SK-N-SH (cell line): ENCODE measurements around the gene EN2. TPM values are rescaled to one million over a fixed set of nuclear protein-coding genes. Genes with fewer than 3 reads are reported as not detected.

ENCODE experiments used
- CTCF ChIA-PET: fragments of 300-600, 350-600 bp; formaldehyde crosslinking; extraction: SDS; loops from one replicate; lab custom pipeline; 2021; lab: Yijun Ruan, JAX
- POLR2A ChIA-PET: fragments of 350-600 bp; sonication (Branson Sonifier 250); formaldehyde crosslinking; extraction: SDS; loops from one replicate; lab custom pipeline; 2020; ENCODE audit warnings: antibody characterized with exemption, inconsistent platforms; lab: Yijun Ruan, JAX
- DNase-seq: peaks from one replicate; pipeline ENCODE4 v3.0.0; 2012
- H2AFZ ChIP-seq: fragments of 200-600 bp; sonication (generic); 2 replicates; pipeline ENCODE4 v1.8.1; 2016; ENCODE audit warnings: antibody characterized with exemption, mild to moderate bottlenecking, low read depth
- H3F3A ChIP-seq: fragments of 200-600 bp; sonication (generic); replicated peaks from 2 replicates; pipeline ENCODE3; 2016; ENCODE audit warnings: antibody characterized with exemption, mild to moderate bottlenecking; ENCODE audit not compliant: insufficient read depth
- H3K27ac ChIP-seq, 2 experiments: fragments of 200-500 bp in 1 of 2; fragments of 200-600 bp in 1 of 2; sonication (Bioruptor generic) in 1 of 2; sonication (generic), shearing (Covaris generic) in 1 of 2; 2 replicates each; pipeline versions ENCODE4 v1.5.1 to v1.6.1; 2014 to 2016; ENCODE audit warnings: low read depth in 2 of 2, inconsistent platforms in 1 of 2, low read length in 1 of 2, mild to moderate bottlenecking in 1 of 2, mixed read lengths in 1 of 2
- H3K27me3 ChIP-seq: fragments of 200-600 bp; sonication (generic), shearing (Covaris generic); 2 replicates; pipeline ENCODE4 v1.6.1; 2016; ENCODE audit warnings: mixed run types; ENCODE audit not compliant: insufficient read depth
- H3K36me3 ChIP-seq, 2 experiments: fragments of 200-500 bp in 1 of 2; fragments of 200-600 bp in 1 of 2; sonication (Bioruptor generic) in 1 of 2; sonication (generic) in 1 of 2; replicated peaks in 1 of 2; 2 replicates each; pipeline versions ENCODE3 to v1.5.1; 2014 to 2016; ENCODE audit warnings: low read length in 1 of 2, mild to moderate bottlenecking in 1 of 2; ENCODE audit not compliant: insufficient read depth in 2 of 2, control insufficient read depth in 1 of 2
- H3K4me1 ChIP-seq, 2 experiments: fragments of 200-500 bp in 1 of 2; fragments of 200-600 bp in 1 of 2; sonication (Bioruptor generic) in 1 of 2; sonication (generic), shearing (Covaris generic) in 1 of 2; 2 replicates each; pipeline versions ENCODE4 v1.5.1 to v1.6.1; 2014 to 2016; ENCODE audit warnings: low read depth in 1 of 2, low read length in 1 of 2, mixed run types in 1 of 2; ENCODE audit not compliant: insufficient read depth in 2 of 2, control insufficient read depth in 1 of 2
- H3K4me2 ChIP-seq: fragments of 200-600 bp; sonication (generic), shearing (Covaris generic); 2 replicates; pipeline ENCODE4 v1.6.1; 2017; ENCODE audit warnings: mixed run types
- H3K4me3 ChIP-seq, 2 experiments: fragments of 200-500 bp in 1 of 2; fragments of 200-600 bp in 1 of 2; sonication (Bioruptor generic) in 1 of 2; sonication (generic), shearing (Covaris generic) in 1 of 2; 2 replicates each; pipeline versions ENCODE4 v1.5.1 to v1.8.1; 2014 to 2016; ENCODE audit warnings: low read depth in 2 of 2, inconsistent platforms in 1 of 2, low read length in 1 of 2, mild to moderate bottlenecking in 1 of 2, mixed read lengths in 1 of 2, moderate library complexity in 1 of 2
- H3K79me2 ChIP-seq: fragments of 200-600 bp; sonication (generic); 2 replicates; pipeline ENCODE4 v1.8.1; 2017; ENCODE audit warnings: mild to moderate bottlenecking; ENCODE audit not compliant: insufficient read depth
- H3K9ac ChIP-seq: fragments of 200-600 bp; sonication (generic); 2 replicates; pipeline ENCODE4 v1.6.1; 2017; ENCODE audit warnings: mixed run types
- H3K9me2 ChIP-seq: fragments of 200-600 bp; sonication (generic); 2 replicates; pipeline ENCODE4 v1.6.1; 2017; ENCODE audit warnings: mixed run types
- H3K9me3 ChIP-seq: fragments of 200-600 bp; sonication (generic); 2 replicates; pipeline ENCODE4 v1.6.1; 2017; ENCODE audit warnings: mixed run types, mild to moderate bottlenecking, moderate library complexity
- H4K20me1 ChIP-seq: fragments of 200-600 bp; sonication (generic); 2 replicates; pipeline ENCODE4 v1.6.1; 2017; ENCODE audit warnings: mild to moderate bottlenecking, mixed run types; ENCODE audit not compliant: insufficient read depth
- CHD2 ChIP-seq: fragments of 150-350 bp; IDR thresholded peaks from 2 replicates; pipeline ENCODE4 v1.6.1; 2018; ENCODE audit warnings: low read length; ENCODE audit not compliant: partially characterized antibody
- ELF1 ChIP-seq: IDR thresholded peaks from 2 replicates; pipeline ENCODE4 v1.4.0; 2012
- EP300 ChIP-seq, 2 experiments: IDR thresholded peaks; 2 replicates each; pipeline versions ENCODE4 v1.4.0 to v1.6.1; 2012; ENCODE audit warnings: borderline replicate concordance in 1 of 2, low read depth in 1 of 2, low read length in 1 of 2
- EZH2phosphoT487 ChIP-seq: fragments of 200-600 bp; sonication (generic); IDR thresholded peaks from 2 replicates; pipeline ENCODE4 v1.6.1; 2017; ENCODE audit warnings: low read depth, mixed run types, mild to moderate bottlenecking, antibody characterized with exemption, moderate library complexity, borderline replicate concordance
- FOXJ3 ChIP-seq: sonication (generic); formaldehyde crosslinking; IDR thresholded peaks from 2 replicates; pipeline ENCODE4 v1.5.1; 2020; ENCODE audit warnings: mild to moderate bottlenecking, missing genetic modification reagents
- FOXM1 ChIP-seq: IDR thresholded peaks from 2 replicates; pipeline ENCODE4 v1.4.0; 2012; ENCODE audit warnings: low read depth, mild to moderate bottlenecking
- GABPA ChIP-seq: IDR thresholded peaks from 2 replicates; pipeline ENCODE4 v1.4.0; 2012; ENCODE audit warnings: low read depth, mild to moderate bottlenecking
- GATA2 ChIP-seq: sonication (generic); formaldehyde crosslinking; IDR thresholded peaks from 2 replicates; pipeline ENCODE4 v1.5.0; 2020; ENCODE audit warnings: mild to moderate bottlenecking, missing genetic modification reagents
- JUND ChIP-seq: IDR thresholded peaks from 2 replicates; pipeline ENCODE4 v1.4.0; 2012
- MXI1 ChIP-seq: IDR thresholded peaks from 2 replicates; pipeline ENCODE4 v1.6.1; 2012; ENCODE audit warnings: mild to moderate bottlenecking, low read depth, low read length, improper control_type of control experiment
- RCOR1 ChIP-seq: fragments of 150-350 bp; IDR thresholded peaks from 2 replicates; pipeline ENCODE4 v1.6.1; 2017; ENCODE audit warnings: antibody characterized with exemption, low read length
- TCF12 ChIP-seq: IDR thresholded peaks from 2 replicates; pipeline ENCODE4 v1.4.0; 2012
- YY1 ChIP-seq: IDR thresholded peaks from 2 replicates; pipeline ENCODE4 v1.4.0; 2012; ENCODE audit warnings: low read depth, mild to moderate bottlenecking
- WGBS: methylation state at CpG from one replicate; pipeline ENCODE4 v1.1.6; 2017; ENCODE audit warnings: low lambda C conversion rate; 5-methylcytosine and 5-hydroxymethylcytosine counted together
- polyA plus RNA-seq, 3 experiments: library from polyadenylated mRNA; depleted of rRNA; stranded (reverse); fragments of >200 nt; gene quantifications; 2 replicates each; pipeline ENCODE4 v1.2.3, GENCODE V29; 2012
- TF ChIP-seq, protein P1 (sequence below): fragments of 150-350 bp; IDR thresholded peaks from 2 replicates; pipeline ENCODE4 v1.6.1; 2016; ENCODE audit warnings: mild to moderate bottlenecking, low read depth, low read length

The EN2 gene
- polyA plus RNA-seq, 1 of the 3 experiments (the other 2 are of a cell fraction): 0.02 TPM

- TF ChIP-seq JUND: no peak
- POLR2A ChIA-PET: no interaction called here
- no peak overlapping the region for H3K9ac ChIP-seq
These were observed 6.1 kb upstream of the EN2 start for GRCh38 chr7:155451840-155452239.

GRCh38 chr7:155452505-155453295 is 5.2 kb upstream of the EN2 start:
- Histone ChIP-seq H3K9me3 (no peaks in the 10 kb centered on the region), H3K4me2 (no peak overlapping the region), H3K27me3 (peaks cover 97% of the 10 kb centered on the region), H3K4me3 (no peak overlapping the region), H3K79me2 (no peaks in the 10 kb centered on the region), H3K27ac (no peak overlapping the region), H3K36me3 (no peaks in the 10 kb centered on the region), H4K20me1 (peaks cover 24% of the 10 kb centered on the region), H2AFZ (no peak overlapping the region), H3K9ac (no peak overlapping the region), H3F3A (no peaks in the 10 kb centered on the region), H3K4me1 (peaks cover 8% of the 10 kb centered on the region in 2 experiments; a peak in 2 of 4 replicates), H3K9me2 (no peaks in the 10 kb centered on the region)
- ChIA-PET CTCF (interaction anchor here (0.7 to 1.3 kb wide), 3 partner anchors 9 to 16 kb away, joined by 3 read pairs; no protein-coding TSS in a partner anchor), POLR2A (no interaction called here)
- TF ChIP-seq EZH2phosphoT487: peak; percentile 50; the same call in 1 of the 2 replicates
- TF ChIP-seq FOXM1: no peak
- DNase-seq: no peak
- WGBS: 12% methylated on average over 5 of the region's 5 CpGs

More at GRCh38 chr7:155451840-155452239, 6.1 kb upstream of the EN2 start:
- H3K36me3 ChIP-seq: no peaks in the 10 kb centered on the region
- H3K4me2 ChIP-seq: no peak overlapping the region
- H4K20me1 ChIP-seq: peaks cover 24% of the 10 kb centered on the region
- no peaks in the 10 kb centered on the region for H3K79me2 ChIP-seq
- CTCF ChIA-PET: interaction anchor here (0.6 to 2.1 kb wide), 6 partner anchors 14 to 68 kb away, joined by 3 to 7 read pairs (median 3); no protein-coding TSS in a partner anchor
- H3K27ac ChIP-seq: no peak overlapping the region
- H3K4me3 ChIP-seq: no peak overlapping the region
- H3K9me3 ChIP-seq: no peaks in the 10 kb centered on the region
- WGBS: 12% methylated on average over 9 of the region's 9 CpGs
- DNase-seq: no peak
- peaks cover 2% of the 10 kb centered on the region in 2 experiments; a peak in 2 of 4 replicates for H3K4me1 ChIP-seq
- no peaks in the 10 kb centered on the region for H3K9me2 ChIP-seq
- H3F3A ChIP-seq: no peaks in the 10 kb centered on the region
- H2AFZ ChIP-seq: no peak overlapping the region
- H3K27me3 ChIP-seq: peaks cover 100% of the 10 kb centered on the region

DNA sequence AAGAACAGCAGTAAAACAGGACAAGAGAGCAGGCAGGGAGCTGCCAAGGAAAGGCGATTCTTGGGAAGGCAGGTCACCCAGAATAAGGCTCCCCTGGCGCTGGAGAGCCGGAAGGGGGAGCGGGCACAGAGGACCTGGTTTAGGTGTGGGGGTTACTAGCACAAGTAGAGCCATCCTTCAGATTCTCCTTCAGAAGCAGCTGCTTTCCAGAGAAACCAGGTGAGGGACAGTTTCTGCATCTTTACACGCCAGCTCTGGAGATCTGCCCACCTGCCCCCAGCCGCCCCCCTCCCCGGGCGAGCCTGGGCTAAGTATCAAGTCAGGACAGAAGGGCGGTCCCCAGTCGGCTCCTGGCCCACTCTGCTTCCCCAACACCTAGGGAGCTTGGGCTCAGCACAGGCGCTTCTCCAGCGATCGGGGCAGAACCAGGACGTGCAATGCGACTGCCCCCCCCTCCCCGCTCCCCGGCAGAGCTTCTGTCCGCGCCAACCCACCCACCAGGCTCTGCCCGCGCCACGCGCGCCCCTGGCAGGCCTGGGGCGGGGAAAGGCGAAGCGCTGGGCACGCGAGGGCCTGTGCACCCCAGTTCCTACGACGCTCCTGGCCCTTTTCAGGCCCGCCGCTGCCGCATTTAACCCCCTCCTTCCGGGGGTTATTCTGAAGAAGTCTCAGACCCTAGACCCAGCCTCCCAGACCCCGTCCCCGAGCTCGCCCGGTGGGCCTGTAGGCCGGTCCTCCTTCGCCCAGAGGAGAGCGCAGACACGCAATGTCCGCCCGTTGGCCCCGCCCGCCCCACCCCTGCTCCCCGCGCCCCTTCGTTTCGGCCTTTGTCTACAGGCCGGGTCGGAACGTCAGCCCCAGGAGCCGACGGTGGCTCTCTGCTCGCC is 4.4 kb upstream of the EN2 start:
- Histone ChIP-seq H3K9me2 (no peaks in the 10 kb centered on the region), H3K79me2 (no peaks in the 10 kb centered on the region), H3K27me3 (peaks cover 96% of the 10 kb centered on the region), H3K4me2 (no peak overlapping the region), H3K9ac (no peak overlapping the region), H2AFZ (no peak overlapping the region), H3K36me3 (no peaks in the 10 kb centered on the region), H3K4me3 (no peak overlapping the region), H3F3A (no peaks in the 10 kb centered on the region), H3K27ac (no peak overlapping the region), H3K9me3 (no peaks in the 10 kb centered on the region), H4K20me1 (peaks cover 24% of the 10 kb centered on the region), H3K4me1 (peaks cover 8% of the 10 kb centered on the region in 2 experiments; a peak in 2 of 4 replicates)
- ChIA-PET CTCF (interaction anchor here (1.1 to 1.3 kb wide), 2 partner anchors 9 to 14 kb away, joined by 3 to 4 read pairs; no protein-coding TSS in a partner anchor), POLR2A (no interaction called here)
- DNase-seq: peak; percentile 43
- TF ChIP-seq ELF1 (no peak), GATA2 (no peak), JUND (no peak), TCF12 (no peak), YY1 (no peak), GABPA (no peak), EP300 (IDR thresholded peaks at IDR 0.05; ENCODE audit: borderline replicate concordance in 1 of 2, low read depth in 1 of 2, low read length in 1 of 2) (no peak), FOXJ3 (CRISPR knock-in tag) (no peak), CHD2 (no peak), RCOR1 (no peak), MXI1 (no peak), FOXM1 (no peak)
- TF ChIP-seq, protein P1, sequence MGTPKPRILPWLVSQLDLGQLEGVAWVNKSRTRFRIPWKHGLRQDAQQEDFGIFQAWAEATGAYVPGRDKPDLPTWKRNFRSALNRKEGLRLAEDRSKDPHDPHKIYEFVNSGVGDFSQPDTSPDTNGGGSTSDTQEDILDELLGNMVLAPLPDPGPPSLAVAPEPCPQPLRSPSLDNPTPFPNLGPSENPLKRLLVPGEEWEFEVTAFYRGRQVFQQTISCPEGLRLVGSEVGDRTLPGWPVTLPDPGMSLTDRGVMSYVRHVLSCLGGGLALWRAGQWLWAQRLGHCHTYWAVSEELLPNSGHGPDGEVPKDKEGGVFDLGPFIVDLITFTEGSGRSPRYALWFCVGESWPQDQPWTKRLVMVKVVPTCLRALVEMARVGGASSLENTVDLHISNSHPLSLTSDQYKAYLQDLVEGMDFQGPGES: no peak
- WGBS: 6% methylated on average over 35 of the region's 57 CpGs
